SK-N-SH (cell line): Measurements from ENCODE around the gene MYO10. TPM values are rescaled to one million over a fixed set of nuclear protein-coding genes. Genes with fewer than 3 reads are reported as not detected.
A peak's percentile ranks its signal among the peaks of the same experiment; 100 is the strongest.

ENCODE experiments used
- CTCF ChIA-PET: fragments of 300-600, 350-600 bp; formaldehyde crosslinking; extraction: SDS; loops from one replicate; lab custom pipeline; 2021; lab: Yijun Ruan, JAX
- POLR2A ChIA-PET: fragments of 350-600 bp; sonication (Branson Sonifier 250); formaldehyde crosslinking; extraction: SDS; loops from one replicate; lab custom pipeline; 2020; ENCODE audit warnings: antibody characterized with exemption, inconsistent platforms; lab: Yijun Ruan, JAX
- DNase-seq: peaks from one replicate; pipeline ENCODE4 v3.0.0; 2012
- H2AFZ ChIP-seq: fragments of 200-600 bp; sonication (generic); 2 replicates; pipeline ENCODE4 v1.8.1; 2016; ENCODE audit warnings: antibody characterized with exemption, mild to moderate bottlenecking, low read depth
- H3F3A ChIP-seq: fragments of 200-600 bp; sonication (generic); replicated peaks from 2 replicates; pipeline ENCODE3; 2016; ENCODE audit warnings: antibody characterized with exemption, mild to moderate bottlenecking; ENCODE audit not compliant: insufficient read depth
- H3K27ac ChIP-seq, 2 experiments: fragments of 200-500 bp in 1 of 2; fragments of 200-600 bp in 1 of 2; sonication (Bioruptor generic) in 1 of 2; sonication (generic), shearing (Covaris generic) in 1 of 2; 2 replicates each; pipeline versions ENCODE4 v1.5.1 to v1.6.1; 2014 to 2016; ENCODE audit warnings: low read depth in 2 of 2, inconsistent platforms in 1 of 2, low read length in 1 of 2, mild to moderate bottlenecking in 1 of 2, mixed read lengths in 1 of 2
- H3K27me3 ChIP-seq: fragments of 200-600 bp; sonication (generic), shearing (Covaris generic); 2 replicates; pipeline ENCODE4 v1.6.1; 2016; ENCODE audit warnings: mixed run types; ENCODE audit not compliant: insufficient read depth
- H3K36me3 ChIP-seq, 2 experiments: fragments of 200-500 bp in 1 of 2; fragments of 200-600 bp in 1 of 2; sonication (Bioruptor generic) in 1 of 2; sonication (generic) in 1 of 2; replicated peaks in 1 of 2; 2 replicates each; pipeline versions ENCODE3 to v1.5.1; 2014 to 2016; ENCODE audit warnings: low read length in 1 of 2, mild to moderate bottlenecking in 1 of 2; ENCODE audit not compliant: insufficient read depth in 2 of 2, control insufficient read depth in 1 of 2
- H3K4me1 ChIP-seq, 2 experiments: fragments of 200-500 bp in 1 of 2; fragments of 200-600 bp in 1 of 2; sonication (Bioruptor generic) in 1 of 2; sonication (generic), shearing (Covaris generic) in 1 of 2; 2 replicates each; pipeline versions ENCODE4 v1.5.1 to v1.6.1; 2014 to 2016; ENCODE audit warnings: low read depth in 1 of 2, low read length in 1 of 2, mixed run types in 1 of 2; ENCODE audit not compliant: insufficient read depth in 2 of 2, control insufficient read depth in 1 of 2
- H3K4me2 ChIP-seq: fragments of 200-600 bp; sonication (generic), shearing (Covaris generic); 2 replicates; pipeline ENCODE4 v1.6.1; 2017; ENCODE audit warnings: mixed run types
- H3K4me3 ChIP-seq, 2 experiments: fragments of 200-500 bp in 1 of 2; fragments of 200-600 bp in 1 of 2; sonication (Bioruptor generic) in 1 of 2; sonication (generic), shearing (Covaris generic) in 1 of 2; 2 replicates each; pipeline versions ENCODE4 v1.5.1 to v1.8.1; 2014 to 2016; ENCODE audit warnings: low read depth in 2 of 2, inconsistent platforms in 1 of 2, low read length in 1 of 2, mild to moderate bottlenecking in 1 of 2, mixed read lengths in 1 of 2, moderate library complexity in 1 of 2
- H3K79me2 ChIP-seq: fragments of 200-600 bp; sonication (generic); 2 replicates; pipeline ENCODE4 v1.8.1; 2017; ENCODE audit warnings: mild to moderate bottlenecking; ENCODE audit not compliant: insufficient read depth
- H3K9ac ChIP-seq: fragments of 200-600 bp; sonication (generic); 2 replicates; pipeline ENCODE4 v1.6.1; 2017; ENCODE audit warnings: mixed run types
- H3K9me2 ChIP-seq: fragments of 200-600 bp; sonication (generic); 2 replicates; pipeline ENCODE4 v1.6.1; 2017; ENCODE audit warnings: mixed run types
- H3K9me3 ChIP-seq: fragments of 200-600 bp; sonication (generic); 2 replicates; pipeline ENCODE4 v1.6.1; 2017; ENCODE audit warnings: mixed run types, mild to moderate bottlenecking, moderate library complexity
- H4K20me1 ChIP-seq: fragments of 200-600 bp; sonication (generic); 2 replicates; pipeline ENCODE4 v1.6.1; 2017; ENCODE audit warnings: mild to moderate bottlenecking, mixed run types; ENCODE audit not compliant: insufficient read depth
- CHD2 ChIP-seq: fragments of 150-350 bp; IDR thresholded peaks from 2 replicates; pipeline ENCODE4 v1.6.1; 2018; ENCODE audit warnings: low read length; ENCODE audit not compliant: partially characterized antibody
- CTCF ChIP-seq: fragments of 200-600 bp; sonication (generic); IDR thresholded peaks from 2 replicates; pipeline ENCODE4 v1.6.1; 2017; ENCODE audit warnings: antibody characterized with exemption, mild to moderate bottlenecking, moderate library complexity
- FOSL2 ChIP-seq: IDR thresholded peaks from 2 replicates; pipeline ENCODE4 v1.4.0; 2012; ENCODE audit warnings: low read depth, mild to moderate bottlenecking, moderate library complexity, borderline replicate concordance
- GABPA ChIP-seq: IDR thresholded peaks from 2 replicates; pipeline ENCODE4 v1.4.0; 2012; ENCODE audit warnings: low read depth, mild to moderate bottlenecking
- GATA2 ChIP-seq: sonication (generic); formaldehyde crosslinking; IDR thresholded peaks from 2 replicates; pipeline ENCODE4 v1.5.0; 2020; ENCODE audit warnings: mild to moderate bottlenecking, missing genetic modification reagents
- IRF3 ChIP-seq: fragments of 150-350 bp; IDR thresholded peaks from 2 replicates; pipeline ENCODE4 v1.6.1; 2016; ENCODE audit warnings: mild to moderate bottlenecking, low read depth, low read length
- JUND ChIP-seq: IDR thresholded peaks from 2 replicates; pipeline ENCODE4 v1.4.0; 2012
- MAX ChIP-seq: IDR thresholded peaks from 2 replicates; pipeline ENCODE4 v1.4.0; 2012; ENCODE audit warnings: low read depth
- MEF2A ChIP-seq: IDR thresholded peaks from 2 replicates; pipeline ENCODE4 v1.4.0; 2012; ENCODE audit warnings: low read depth, borderline replicate concordance
- NRF1 ChIP-seq: IDR thresholded peaks from 2 replicates; pipeline ENCODE4 v1.6.1; 2012; ENCODE audit warnings: low read depth, mild to moderate bottlenecking, low read length
- POLR2AphosphoS5 ChIP-seq: IDR thresholded peaks from 2 replicates; pipeline ENCODE4 v1.6.1; 2012; ENCODE audit warnings: low read depth, low read length
- RAD21 ChIP-seq: IDR thresholded peaks from 2 replicates; pipeline ENCODE4 v1.6.1; 2012; ENCODE audit warnings: mild to moderate bottlenecking, low read length
- RXRA ChIP-seq: IDR thresholded peaks from 2 replicates; pipeline ENCODE4 v1.4.0; 2012; ENCODE audit warnings: low read depth, mild to moderate bottlenecking, borderline replicate concordance
- TAF1 ChIP-seq: IDR thresholded peaks from 2 replicates; pipeline ENCODE4 v1.6.1; 2012; ENCODE audit warnings: low read depth, mild to moderate bottlenecking, low read length, moderate library complexity, borderline replicate concordance
- TCF12 ChIP-seq: IDR thresholded peaks from 2 replicates; pipeline ENCODE4 v1.4.0; 2012
- YY1 ChIP-seq: IDR thresholded peaks from 2 replicates; pipeline ENCODE4 v1.4.0; 2012; ENCODE audit warnings: low read depth, mild to moderate bottlenecking
- WGBS: methylation state at CpG from one replicate; pipeline ENCODE4 v1.1.6; 2017; ENCODE audit warnings: low lambda C conversion rate; 5-methylcytosine and 5-hydroxymethylcytosine counted together
- polyA plus RNA-seq, 3 experiments: library from polyadenylated mRNA; depleted of rRNA; stranded (reverse); fragments of >200 nt; gene quantifications; 2 replicates each; pipeline ENCODE4 v1.2.3, GENCODE V29; 2012
- TF ChIP-seq, protein P1 (sequence below): fragments of 150-350 bp; IDR thresholded peaks from 2 replicates; pipeline ENCODE4 v1.6.1; 2017; ENCODE audit warnings: antibody characterized with exemption, low read length, low read depth, borderline replicate concordance
- TF ChIP-seq, protein P2 (sequence below): IDR thresholded peaks from 2 replicates; pipeline ENCODE4 v1.4.0; 2012; ENCODE audit warnings: low read depth, borderline replicate concordance
- TF ChIP-seq, protein P3 (sequence below): IDR thresholded peaks from 2 replicates; pipeline ENCODE4; 2012

The MYO10 gene
- polyA plus RNA-seq, 1 of the 3 experiments (the other 2 are of a cell fraction) = 8.1 TPM

- no peak for TF ChIP-seq IRF3
- TF ChIP-seq, protein P1, sequence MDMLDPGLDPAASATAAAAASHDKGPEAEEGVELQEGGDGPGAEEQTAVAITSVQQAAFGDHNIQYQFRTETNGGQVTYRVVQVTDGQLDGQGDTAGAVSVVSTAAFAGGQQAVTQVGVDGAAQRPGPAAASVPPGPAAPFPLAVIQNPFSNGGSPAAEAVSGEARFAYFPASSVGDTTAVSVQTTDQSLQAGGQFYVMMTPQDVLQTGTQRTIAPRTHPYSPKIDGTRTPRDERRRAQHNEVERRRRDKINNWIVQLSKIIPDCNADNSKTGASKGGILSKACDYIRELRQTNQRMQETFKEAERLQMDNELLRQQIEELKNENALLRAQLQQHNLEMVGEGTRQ = no peak
- TF ChIP-seq MEF2A = no peak
- TF ChIP-seq MAX = no peak
- TF ChIP-seq JUND = no peak
Observed at GRCh38 chr5:16740811-16741392, 195.2 kb downstream of the MYO10 start (continued).

DNA sequence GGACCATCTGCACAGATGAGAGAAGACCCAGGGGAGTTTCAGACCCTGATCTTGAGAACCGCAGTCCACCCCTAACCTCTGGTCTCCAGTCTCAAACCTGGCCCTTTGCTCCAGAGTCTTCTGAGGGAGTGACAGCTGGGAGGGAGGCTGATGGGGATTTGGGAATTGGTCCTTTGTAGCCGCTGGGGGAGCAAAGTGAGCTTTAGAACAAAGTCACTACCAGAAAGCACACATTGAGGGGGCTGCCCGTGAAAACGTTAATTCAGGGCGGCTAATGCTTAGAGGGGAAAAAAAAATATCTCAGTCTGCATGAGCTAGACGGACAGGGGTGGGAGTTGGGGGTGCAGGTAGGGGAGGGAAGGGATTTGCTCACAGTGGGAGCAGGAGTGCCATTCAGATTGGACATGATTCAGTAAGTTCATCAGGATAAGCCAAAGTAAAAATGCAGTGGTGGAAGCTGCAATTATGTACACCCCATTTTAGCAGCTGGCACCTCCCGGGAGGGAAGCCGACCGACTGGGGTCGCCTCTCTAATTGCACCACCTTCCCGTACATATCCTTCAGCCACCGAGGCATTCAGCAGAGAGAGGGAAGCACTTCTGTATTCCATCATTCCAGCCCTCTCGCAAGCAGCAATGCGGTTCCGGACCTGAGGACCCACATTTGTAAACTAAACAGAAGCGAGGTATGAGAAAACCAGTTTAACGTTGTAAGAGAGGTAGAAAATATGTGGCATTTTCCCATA, 195.8 kb downstream of the MYO10 start:
- Histone ChIP-seq H3K9me3 (no peaks in the 10 kb centered on the region), H3K27me3 (no peaks in the 10 kb centered on the region), H2AFZ (no peak overlapping the region), H3K9ac (no peak overlapping the region), H3K4me3 (no peak overlapping the region), H3K4me1 (peaks cover 17 to 21% of the 10 kb centered on the region in 2 experiments; a peak in 3 of 4 replicates), H3K27ac (peak overlapping the region in 1 of 2 experiments; percentile 72; a peak in 1 of 4 replicates), H3F3A (peaks cover 17% of the 10 kb centered on the region), H3K36me3 (peaks cover 0 to 40% of the 10 kb centered on the region in 2 experiments), H3K9me2 (no peaks in the 10 kb centered on the region), H4K20me1 (peaks cover 5% of the 10 kb centered on the region; the same call in 1 of the 2 replicates), H3K79me2 (peaks cover 75% of the 10 kb centered on the region; the same call in 1 of the 2 replicates), H3K4me2 (no peak overlapping the region)
- TF ChIP-seq RAD21 (no peak), TCF12 (no peak), RXRA (no peak), FOSL2 (no peak), TAF1 (no peak), GATA2 (CRISPR knock-in tag) (no peak), JUND (no peak), CTCF (no peak), POLR2AphosphoS5 (no peak), CHD2 (no peak), MEF2A (no peak), GABPA (no peak), YY1 (no peak), NRF1 (no peak)
- TF ChIP-seq, protein P2, sequence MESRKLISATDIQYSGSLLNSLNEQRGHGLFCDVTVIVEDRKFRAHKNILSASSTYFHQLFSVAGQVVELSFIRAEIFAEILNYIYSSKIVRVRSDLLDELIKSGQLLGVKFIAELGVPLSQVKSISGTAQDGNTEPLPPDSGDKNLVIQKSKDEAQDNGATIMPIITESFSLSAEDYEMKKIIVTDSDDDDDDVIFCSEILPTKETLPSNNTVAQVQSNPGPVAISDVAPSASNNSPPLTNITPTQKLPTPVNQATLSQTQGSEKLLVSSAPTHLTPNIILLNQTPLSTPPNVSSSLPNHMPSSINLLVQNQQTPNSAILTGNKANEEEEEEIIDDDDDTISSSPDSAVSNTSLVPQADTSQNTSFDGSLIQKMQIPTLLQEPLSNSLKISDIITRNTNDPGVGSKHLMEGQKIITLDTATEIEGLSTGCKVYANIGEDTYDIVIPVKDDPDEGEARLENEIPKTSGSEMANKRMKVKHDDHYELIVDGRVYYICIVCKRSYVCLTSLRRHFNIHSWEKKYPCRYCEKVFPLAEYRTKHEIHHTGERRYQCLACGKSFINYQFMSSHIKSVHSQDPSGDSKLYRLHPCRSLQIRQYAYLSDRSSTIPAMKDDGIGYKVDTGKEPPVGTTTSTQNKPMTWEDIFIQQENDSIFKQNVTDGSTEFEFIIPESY = no peak
- TF ChIP-seq, protein P1 = no peak
- TF ChIP-seq, protein P3, sequence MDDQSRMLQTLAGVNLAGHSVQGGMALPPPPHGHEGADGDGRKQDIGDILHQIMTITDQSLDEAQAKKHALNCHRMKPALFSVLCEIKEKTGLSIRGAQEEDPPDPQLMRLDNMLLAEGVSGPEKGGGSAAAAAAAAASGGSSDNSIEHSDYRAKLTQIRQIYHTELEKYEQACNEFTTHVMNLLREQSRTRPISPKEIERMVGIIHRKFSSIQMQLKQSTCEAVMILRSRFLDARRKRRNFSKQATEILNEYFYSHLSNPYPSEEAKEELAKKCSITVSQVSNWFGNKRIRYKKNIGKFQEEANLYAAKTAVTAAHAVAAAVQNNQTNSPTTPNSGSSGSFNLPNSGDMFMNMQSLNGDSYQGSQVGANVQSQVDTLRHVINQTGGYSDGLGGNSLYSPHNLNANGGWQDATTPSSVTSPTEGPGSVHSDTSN = no peak
- DNase-seq = no peak
- POLR2A ChIA-PET = no interaction called here
- CTCF ChIA-PET = interaction anchor here (0.6 to 1.3 kb wide), 3 partner anchors 50 to 669 kb away, joined by 3 read pairs; no protein-coding TSS in a partner anchor
- WGBS = 81% methylated on average over 16 of the region's 17 CpGs
